Erythroblast (primary cell): ENCODE results near the gene C14orf119.

Source experiments
- DNase-seq, 2 experiments: peaks; one replicate each; lab custom pipeline; 2025; lab: John Stamatoyannopoulos, UW
- GATA1 ChIP-seq: IDR thresholded peaks from 2 replicates; pipeline ENCODE4 v1.6.1; 2011; ENCODE audit warnings: low read depth, mild to moderate bottlenecking, control low read depth, low read length, moderate library complexity
- POLR2A ChIP-seq: IDR thresholded peaks from 2 replicates; pipeline ENCODE4 v1.6.1; 2011; ENCODE audit warnings: mild to moderate bottlenecking, low read length

C14orf119 gene

DNA sequence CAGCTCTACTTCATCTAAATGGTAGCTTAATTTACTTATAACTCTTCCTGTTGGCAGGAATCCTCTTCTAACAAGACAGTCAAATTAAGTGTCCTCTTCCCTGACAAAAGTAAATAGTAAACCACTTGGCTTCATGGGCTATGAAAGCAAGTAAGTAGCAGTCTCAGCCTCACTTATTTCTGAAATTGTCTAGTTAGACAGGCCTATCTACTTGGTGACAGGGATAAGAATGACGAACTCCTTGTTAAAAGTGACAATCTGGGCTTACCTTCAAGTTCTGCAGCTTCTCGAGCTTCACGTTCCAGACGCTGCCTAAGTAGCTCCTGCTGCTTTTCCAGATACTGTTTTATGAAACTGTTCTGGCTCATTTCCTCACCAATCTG, 5.1 kb upstream of the C14orf119 start:
- no peak for TF ChIP-seq POLR2A
- no peak for TF ChIP-seq GATA1

GRCh38 chr14:23091294-23092225, 3.7 kb upstream of the C14orf119 start:
- TF ChIP-seq POLR2A, result no peak
- no peak for TF ChIP-seq GATA1
- DNase-seq, result no peak

More for the DNA sequence above, 5.1 kb upstream of the C14orf119 start:
- DNase-seq, result no peak

GRCh38 chr14:23093104-23093503, 2.2 kb upstream of the C14orf119 start:
- TF ChIP-seq POLR2A, result no peak
- TF ChIP-seq GATA1, result no peak

GRCh38 chr14:23093526-23093925, 1.8 kb upstream of the C14orf119 start:
- no peak for DNase-seq
- TF ChIP-seq POLR2A (no peak), GATA1 (no peak)

More at GRCh38 chr14:23093104-23093503, 2.2 kb upstream of the C14orf119 start:
- no peak for DNase-seq

- no peak for DNase-seq
- no peak for TF ChIP-seq POLR2A
- no peak for TF ChIP-seq GATA1
Observed at GRCh38 chr14:23093991-23094665, 1.2 kb upstream of the C14orf119 start.

GRCh38 chr14:23094666-23095195, 574 bp upstream of the C14orf119 start, which contains the start of gene ACIN1:
ACIN1 (minus strand) TSS chr14:23095136; CDS start chr14:23095112, 24 bp downstream.
- TF ChIP-seq GATA1, result no peak
- TF ChIP-seq POLR2A, result peak; percentile 91
- DNase-seq, result no peak

DNA sequence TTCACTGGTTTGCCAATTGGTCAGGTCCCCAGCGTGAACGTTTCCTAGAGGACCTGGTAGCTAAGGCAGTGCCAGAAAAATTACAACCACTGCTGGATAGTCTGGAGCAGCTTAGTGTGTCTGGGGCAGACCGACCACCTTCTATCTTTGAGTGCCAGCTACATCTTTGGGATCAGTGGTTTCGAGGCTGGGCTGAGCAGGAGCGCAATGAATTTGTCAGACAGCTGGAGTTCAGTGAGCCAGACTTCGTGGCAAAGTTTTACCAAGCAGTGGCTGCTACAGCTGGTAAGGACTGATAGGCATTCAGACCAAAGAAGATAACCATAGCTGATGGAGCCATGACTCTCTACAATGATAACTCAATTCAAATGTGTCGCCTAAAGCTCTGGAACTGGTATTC, 2.5 kb downstream of the C14orf119 start:
- no peak for DNase-seq
- TF ChIP-seq GATA1 (no peak), POLR2A (no peak)

GRCh38 chr14:23099212-23099861, 4.0 kb downstream of the C14orf119 start:
- no peak for DNase-seq
- no peak for TF ChIP-seq GATA1
- no peak for TF ChIP-seq POLR2A

DNA sequence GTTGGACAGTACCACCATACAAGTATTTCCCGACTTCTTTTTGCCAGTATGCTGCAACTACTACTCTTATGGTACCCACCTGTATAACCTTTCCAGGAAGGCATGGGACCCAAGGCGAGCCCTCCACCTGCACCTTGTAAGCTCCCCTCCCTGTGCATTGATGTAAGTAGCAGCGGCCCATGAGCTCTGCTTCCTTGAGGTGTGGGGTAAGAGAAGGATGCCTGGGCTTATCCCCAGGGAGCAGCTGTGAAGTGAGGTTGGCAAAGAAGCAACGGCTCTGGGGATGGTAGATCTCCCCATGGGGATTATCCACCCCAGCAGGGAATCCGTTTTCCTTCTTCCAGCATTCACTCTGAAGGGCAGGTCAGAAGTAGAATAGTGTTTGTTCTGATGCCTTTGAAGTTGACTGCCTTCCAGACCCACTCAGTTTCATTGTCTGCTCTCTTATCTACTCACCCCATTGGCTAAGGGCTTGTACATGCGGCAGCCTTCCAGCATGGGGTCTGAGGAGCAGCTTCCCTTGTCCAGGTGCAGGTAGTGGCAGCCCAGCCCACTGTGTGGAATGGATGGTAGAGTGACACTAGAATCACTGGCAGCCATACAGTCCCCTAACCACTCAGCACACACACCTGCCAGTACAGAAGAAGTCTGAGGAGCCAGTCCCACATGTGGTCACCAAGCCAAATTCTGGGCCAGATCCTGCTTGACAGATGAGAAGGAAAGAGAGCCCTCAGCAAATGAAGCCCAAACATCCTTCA, 6.1 kb downstream of the C14orf119 start:
- no peak for DNase-seq
- TF ChIP-seq GATA1, result no peak
- TF ChIP-seq POLR2A, result no peak

- TF ChIP-seq GATA1, result no peak
- TF ChIP-seq POLR2A, result no peak
- DNase-seq, result no peak
Observed at GRCh38 chr14:23101986-23102625, 6.8 kb downstream of the C14orf119 start.

DNA sequence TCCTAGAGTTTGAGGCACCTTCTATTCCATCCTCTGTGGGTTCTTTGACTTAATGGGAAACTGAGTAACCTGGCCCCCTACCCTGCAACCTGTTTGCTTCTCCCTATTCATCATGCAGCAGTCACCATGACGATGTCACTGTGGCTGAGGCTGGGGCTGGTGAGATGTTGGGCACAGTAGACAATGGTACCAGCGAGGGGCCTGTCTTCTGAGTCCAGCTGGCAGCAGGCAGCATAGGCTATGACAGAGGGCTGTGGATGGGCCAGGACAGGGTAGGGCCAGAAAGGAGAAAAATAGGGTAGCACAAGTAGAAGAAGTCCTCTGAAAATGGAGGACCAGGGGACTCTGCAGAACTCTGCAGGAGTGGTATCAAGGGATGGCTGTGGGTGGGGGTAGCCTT, 7.5 kb downstream of the C14orf119 start:
- DNase-seq, result no peak
- no peak for TF ChIP-seq GATA1
- TF ChIP-seq POLR2A, result no peak

- no peak for TF ChIP-seq GATA1
- no peak for TF ChIP-seq POLR2A
- DNase-seq, result no peak
Observed at GRCh38 chr14:23103581-23103980, 8.3 kb downstream of the C14orf119 start.
